Mesodermal cell (in vitro differentiated cells): ENCODE results near the gene CALML4.

Experiments
- H3K27ac ChIP-seq: 2 replicates; pipeline ENCODE4 v1.7.0; 2013; ENCODE audit warnings: mild to moderate bottlenecking, low read depth, low read length, moderate library complexity; ENCODE audit not compliant: severe bottlenecking
- H3K36me3 ChIP-seq: 2 replicates; pipeline ENCODE4 v1.7.1; 2013; ENCODE audit warnings: mild to moderate bottlenecking, low read length, moderate library complexity; ENCODE audit not compliant: control insufficient read depth, insufficient read depth
- H3K4me1 ChIP-seq: one replicate; pipeline ENCODE4 v1.7.1; 2013; ENCODE audit warnings: mild to moderate bottlenecking, low read length; ENCODE audit not compliant: insufficient read depth, control insufficient read depth, poor library complexity, severe bottlenecking
- H3K4me3 ChIP-seq: 2 replicates; pipeline ENCODE4 v1.7.0; 2013; ENCODE audit warnings: low read length, control low read depth, mild to moderate bottlenecking; ENCODE audit not compliant: insufficient read depth, poor library complexity, severe bottlenecking; ENCODE audit errors: extremely low read depth
- H3K9me3 ChIP-seq: 2 replicates; pipeline ENCODE4 v1.7.1; 2013; ENCODE audit warnings: mild to moderate bottlenecking, low read length, moderate library complexity; ENCODE audit not compliant: control insufficient read depth
- WGBS, 2 experiments: methylation state at CpG; one replicate each; pipeline ENCODE4 v1.1.5; 2013; ENCODE audit warnings: missing lambda C conversion rate in 2 of 2; ENCODE audit not compliant: insufficient coverage in 2 of 2; 5-methylcytosine and 5-hydroxymethylcytosine counted together

Gene CALML4

GRCh38 chr15:68143785-68144184 lies 61.3 kb downstream of the CALML4 start:
- no CpG with 5 or more reads among the region's 1 CpG for WGBS, 2 experiments

GRCh38 chr15:68143129-68143528 lies 62.0 kb downstream of the CALML4 start:
- WGBS, 2 experiments = no CpG with 5 or more reads among the region's 2 CpGs
- Histone ChIP-seq H3K9me3 (no peaks in the 10 kb centered on the region), H3K4me1 (no peaks in the 10 kb centered on the region), H3K27ac (no peak overlapping the region), H3K36me3 (peaks cover 12% of the 10 kb centered on the region), H3K4me3 (no peak overlapping the region)

More at GRCh38 chr15:68143785-68144184, 61.3 kb downstream of the CALML4 start:
- Histone ChIP-seq H3K4me1 (no peaks in the 10 kb centered on the region), H3K4me3 (no peak overlapping the region), H3K27ac (no peak overlapping the region), H3K36me3 (peaks cover 12% of the 10 kb centered on the region), H3K9me3 (no peaks in the 10 kb centered on the region)
